HepG2 (cell line): ENCODE results near the gene RSL1D1. TPM values are rescaled to one million over a fixed set of nuclear protein-coding genes. Genes with fewer than 3 reads are reported as not detected.

Experiments
- ATAC-seq: fragments of 200-7000 bp; cut with Tn5 transposase; 3 replicates; pipeline ENCODE4 v1.9.1; 2020; ENCODE audit warnings: mild to moderate bottlenecking, moderate library complexity
- BruUV-seq: library from RNA; stranded (reverse); fragments of 400-500 nt; replicated peaks from 2 replicates; lab custom pipeline; 2021; lab: Mats Ljungman, UMichigan
- CTCF ChIA-PET: fragments of 300-600 bp; formaldehyde crosslinking; extraction: SDS; loops from one replicate; lab custom pipeline; 2021; ENCODE audit warnings: low total read pairs, inconsistent platforms, low intra/inter-chr PET ratio; lab: Yijun Ruan, JAX
- POLR2A ChIA-PET: fragments of 350-600 bp; sonication (Branson Sonifier 250); formaldehyde crosslinking; loops from one replicate; lab custom pipeline; 2020; ENCODE audit warnings: antibody characterized with exemption, inconsistent platforms; lab: Yijun Ruan, JAX
- DNase-seq: peaks from one replicate; pipeline ENCODE4 v3.0.0-alpha.2; 2015; ENCODE audit warnings: low spot score
- FAIRE-seq: peaks from 3 replicates; lab custom pipeline; 2011; peaks lifted over from hg19 to GRCh38; lab: Jason Lieb, UNC
- H2AFZ ChIP-seq: one replicate; pipeline ENCODE4 v1.6.1; 2011; ENCODE audit warnings: low read length, inconsistent platforms
- H3K27ac ChIP-seq: fragments of 300-600 bp; 3 replicates; pipeline ENCODE4 v1.8.0; 2011; ENCODE audit warnings: mixed run types, mild to moderate bottlenecking, mixed read lengths, low read length, inconsistent platforms; ENCODE audit not compliant: insufficient read depth; ENCODE audit errors: extremely low read length
- H3K27me3 ChIP-seq, 2 experiments: fragments of 200-600 bp in 1 of 2; 2 replicates in 1 of 2; 3 replicates in 1 of 2; pipeline versions ENCODE4 v1.6.0 to v1.8.0; 2011; ENCODE audit warnings: low read length in 2 of 2, mild to moderate bottlenecking in 2 of 2, moderate library complexity in 2 of 2, inconsistent platforms in 1 of 2; ENCODE audit not compliant: insufficient read depth in 2 of 2, control insufficient read depth in 1 of 2
- H3K36me3 ChIP-seq, 2 experiments: fragments of 200-600 bp in 1 of 2; replicated peaks in 1 of 2; 2 replicates in 1 of 2; 3 replicates in 1 of 2; pipeline versions ENCODE4 v1.5.1 to v1.8.0; 2011; ENCODE audit warnings: low read length in 2 of 2, inconsistent platforms in 1 of 2; ENCODE audit not compliant: insufficient read depth in 2 of 2, control insufficient read depth in 1 of 2
- H3K4me1 ChIP-seq: 2 replicates; pipeline ENCODE4 v1.5.1; 2012; ENCODE audit warnings: low read length, inconsistent platforms; ENCODE audit not compliant: insufficient read depth
- H3K4me2 ChIP-seq: 2 replicates; pipeline ENCODE4 v1.6.0; 2011; ENCODE audit warnings: low read depth, low read length, inconsistent platforms
- H3K4me3 ChIP-seq, 3 experiments: fragments of 200-600 bp in 1 of 3; sonication (generic), shearing (Covaris generic) in 1 of 3; replicated peaks in 1 of 3; 2 replicates each; pipeline ENCODE4 v1.5.1; 2011 to 2016; ENCODE audit warnings: low read length in 3 of 3, inconsistent platforms in 2 of 3, low read depth in 2 of 3, mild to moderate bottlenecking in 2 of 3, control low read depth in 1 of 3, mixed read lengths in 1 of 3; ENCODE audit not compliant: insufficient read depth in 1 of 3
- H3K79me2 ChIP-seq: one replicate; pipeline ENCODE4 v1.6.1; 2011; ENCODE audit warnings: low read length, inconsistent platforms; ENCODE audit not compliant: insufficient read depth
- H3K9ac ChIP-seq: 2 replicates; pipeline ENCODE4 v1.6.0; 2011; ENCODE audit warnings: mild to moderate bottlenecking, low read depth, low read length, inconsistent platforms; ENCODE audit not compliant: insufficient read depth
- H3K9me3 ChIP-seq: 2 replicates; pipeline ENCODE4 v1.5.1; 2012; ENCODE audit warnings: mild to moderate bottlenecking, low read length
- H4K20me1 ChIP-seq: 2 replicates; pipeline ENCODE4 v1.6.0; 2011; ENCODE audit warnings: inconsistent platforms, mild to moderate bottlenecking, low read length, moderate library complexity; ENCODE audit not compliant: insufficient read depth
- CEBPB ChIP-seq: IDR thresholded peaks from 2 replicates; pipeline ENCODE4 v1.6.1; 2011; ENCODE audit warnings: low read depth, low read length, improper control_type of control experiment, borderline replicate concordance
- PBX3 ChIP-seq: sonication (generic); formaldehyde crosslinking; IDR thresholded peaks from 2 replicates; pipeline ENCODE4 v1.8.1; 2023; ENCODE audit warnings: missing genetic modification reagents, inconsistent platforms, borderline replicate concordance
- RXRB ChIP-seq: IDR thresholded peaks from 2 replicates; pipeline ENCODE4 v1.6.1; 2016; ENCODE audit warnings: borderline replicate concordance, missing genetic modification reagents, missing compliant biosample characterization
- SMC3 ChIP-seq: IDR thresholded peaks from 2 replicates; pipeline ENCODE4 v1.6.1; 2011; ENCODE audit warnings: low read length, improper control_type of control experiment
- TFE3 ChIP-seq: IDR thresholded peaks from 2 replicates; pipeline ENCODE4 v1.6.1; 2016
- WGBS: methylation state at CpG from one replicate; pipeline ENCODE4 v1.1.6; 2017; ENCODE audit warnings: low lambda C conversion rate; 5-methylcytosine and 5-hydroxymethylcytosine counted together
- in situ Hi-C: cut with HindIII; loops from 2 replicates; pipeline ENCODE4 v1.10.0; 2017; ENCODE audit warnings: low pct_unique_long_range_greater_than_20kb; ENCODE audit not compliant: extremely low pct_ligation_motif_present
- intact Hi-C: fragments of 100-400 bp; cut with micrococcal nuclease; formaldehyde crosslinking; loops from one replicate; pipeline ENCODE4 v1.10.0; 2022; ENCODE audit not compliant: unreplicated experiment
- polyA plus RNA-seq, 8 experiments: library from polyadenylated mRNA; depleted of rRNA in 3 of 8; stranded (reverse) in 7 of 8; unstranded in 1 of 8; fragments of >200 nt; fragmentation: Illumina TruSeq in 4 of 8; extraction: Trizol in 4 of 8; gene quantifications; 2 replicates each; pipeline versions ENCODE4 v1.2.1 to v1.2.3, GENCODE V29; 2011 to 2016; ENCODE audit warnings: low read depth in 4 of 8, missing spikeins in 1 of 8, mixed read lengths in 1 of 8; ENCODE audit not compliant: insufficient read depth in 1 of 8
- total RNA-seq, 5 experiments: library from RNA; depleted of rRNA; stranded (reverse); fragments of >200 nt; fragmentation: Illumina TruSeq; extraction: Trizol; gene quantifications; 2 replicates each; pipeline ENCODE4 v1.2.3, GENCODE V29; 2016; ENCODE audit warnings: low read depth in 1 of 5

Gene RSL1D1
- total and polyA plus RNA-seq, 2 of the 13 experiments (the other 11 are each of a cell fraction or from before 2014, with no cell fraction given), result 187 to 343 TPM

- Histone ChIP-seq H3K79me2 (no peaks in the 10 kb centered on the region), H3K4me2 (no peak overlapping the region), H3K27ac (no peak overlapping the region), H3K9me3 (no peaks in the 10 kb centered on the region), H3K9ac (no peak overlapping the region), H3K36me3 (peaks cover 42 to 93% of the 10 kb centered on the region in 2 experiments), H4K20me1 (no peaks in the 10 kb centered on the region), H3K4me3 (no peak overlapping the region), H3K4me1 (no peaks in the 10 kb centered on the region), H2AFZ (no peak overlapping the region), H3K27me3 (no peaks in the 10 kb centered on the region)
- BruUV-seq, result no TSS peak
- ATAC-seq (no peak), FAIRE-seq (no peak), DNase-seq (no peak)
- ChIA-PET POLR2A (no interaction called here), CTCF (no interaction called here)
- 96% methylated on average over 5 of the region's 5 CpGs for WGBS
- in situ Hi-C loops (no loop called here), intact Hi-C loops (no loop called here)
- TF ChIP-seq PBX3 (CRISPR knock-in tag) (0 out of 2 replicates have a peak, but pooled peaks have one; percentile 26), CEBPB (no peak)
These were observed 32.7 kb upstream of the RSL1D1 start for GRCh38 chr16:11884035-11884434.

GRCh38 chr16:11880007-11880406 lies 28.7 kb upstream of the RSL1D1 start:
- Histone ChIP-seq H3K9ac (no peak overlapping the region), H3K36me3 (peaks cover 37 to 90% of the 10 kb centered on the region in 2 experiments), H4K20me1 (no peaks in the 10 kb centered on the region), H3K9me3 (no peaks in the 10 kb centered on the region), H3K27me3 (no peaks in the 10 kb centered on the region), H2AFZ (no peak overlapping the region), H3K4me2 (no peak overlapping the region)
- CTCF ChIA-PET, result no interaction called here
- intact Hi-C loops, result no loop called here
- no peak for DNase-seq
- TSS peak; percentile 19 for BruUV-seq
- TF ChIP-seq TFE3 (no peak), SMC3 (peak; percentile 10; the same call in 1 of the 2 replicates), RXRB (no peak)
- TF ChIP-seq, all 625 proteins: peak for 1
- Histone ChIP-seq H3K27ac (no peak overlapping the region), H3K4me1 (no peaks in the 10 kb centered on the region), H3K4me3 (no peak overlapping the region), H3K79me2 (peaks cover 2% of the 10 kb centered on the region)
- FAIRE-seq, result no peak
- peak; percentile 39; the same call in 2 of the 3 replicates for ATAC-seq
- WGBS, result 98% methylated on average over 5 of the region's 5 CpGs
- POLR2A ChIA-PET, result no interaction called here
- in situ Hi-C loops, result no loop called here
